HG03066 (cell line): ENCODE data around the gene FAM216B.
"Not testable (repeated sequence)": the region's sequence is repeated elsewhere in the genome, so short reads cannot be mapped to it uniquely, and the experiment has no call there.

ENCODE experiments used
- ATAC-seq: cut with Tn5 transposase; IDR thresholded peaks from one replicate; pipeline ENCODE4 v1.9.1; 2021; ENCODE audit warnings: low read depth; ENCODE audit not compliant: unreplicated experiment

Gene FAM216B

GRCh38 chr13:42781352-42781751, at the start of gene FAM216B:
Gene FAM216B (plus strand): TSS chr13:42781584. CDS start chr13:42784068, 2,484 bp downstream.
- ATAC-seq, result no peak

GRCh38 chr13:42732073-42732472, 49.3 kb upstream of the FAM216B start:
- ATAC-seq, result no peak

GRCh38 chr13:42733046-42733445, 48.3 kb upstream of the FAM216B start:
- ATAC-seq, result no peak

GRCh38 chr13:42735010-42735409, 46.4 kb upstream of the FAM216B start:
- ATAC-seq, result no peak

GRCh38 chr13:42740753-42741152, 40.6 kb upstream of the FAM216B start:
- ATAC-seq, result no peak

GRCh38 chr13:42741914-42742313, 39.5 kb upstream of the FAM216B start:
- ATAC-seq, result no peak

- no peak for ATAC-seq
Measured at GRCh38 chr13:42745655-42746054, 35.7 kb upstream of the FAM216B start.

GRCh38 chr13:42746866-42747265, 34.5 kb upstream of the FAM216B start:
- no peak for ATAC-seq

GRCh38 chr13:42747399-42747873, 33.9 kb upstream of the FAM216B start:
- no peak for ATAC-seq

- ATAC-seq, result no peak
Measured at GRCh38 chr13:42750794-42751193, 30.6 kb upstream of the FAM216B start.

GRCh38 chr13:42751693-42752092, 29.7 kb upstream of the FAM216B start:
- peak; percentile 83 for ATAC-seq

- no peak for ATAC-seq
Measured at GRCh38 chr13:42752731-42753130, 28.7 kb upstream of the FAM216B start.

GRCh38 chr13:42753697-42754096, 27.7 kb upstream of the FAM216B start:
- ATAC-seq, result no peak

- ATAC-seq, result no peak
Measured at GRCh38 chr13:42754801-42755510, 26.4 kb upstream of the FAM216B start.

- no peak for ATAC-seq
Measured at GRCh38 chr13:42757678-42758420, 23.5 kb upstream of the FAM216B start.

- ATAC-seq, result no peak
Measured at GRCh38 chr13:42758515-42758914, 22.9 kb upstream of the FAM216B start.

- no peak for ATAC-seq
Measured at GRCh38 chr13:42760951-42761350, 20.4 kb upstream of the FAM216B start.

- ATAC-seq, result no peak
Measured at GRCh38 chr13:42762251-42762650, 19.1 kb upstream of the FAM216B start.

GRCh38 chr13:42762917-42763316, 18.5 kb upstream of the FAM216B start:
- no peak for ATAC-seq

GRCh38 chr13:42766016-42766415, 15.4 kb upstream of the FAM216B start:
- ATAC-seq, result no peak

GRCh38 chr13:42769650-42770049, 11.7 kb upstream of the FAM216B start:
- ATAC-seq, result no peak

- not testable (repeated sequence) for ATAC-seq
Measured at GRCh38 chr13:42776558-42776957, 4.8 kb upstream of the FAM216B start.
